Astrocyte of the spinal cord (primary cell): ENCODE data around the gene HBS1L.

Source experiments
- DNase-seq: peaks from one replicate; pipeline ENCODE4 v3.0.0; 2011; ENCODE audit warnings: low read depth, low spot score
- H3K4me3 ChIP-seq: 2 replicates; pipeline ENCODE4 v1.5.1; 2011; ENCODE audit warnings: low read depth, mild to moderate bottlenecking, low read length, moderate library complexity
- in situ Hi-C: cut with HindIII; loops from 2 replicates; pipeline ENCODE4 v1.10.0; 2017; ENCODE audit warnings: low sequenced_read_pairs
- TF ChIP-seq, protein P1 (sequence below): IDR thresholded peaks from 2 replicates; pipeline ENCODE4 v1.5.1; 2012; ENCODE audit warnings: low read depth, mild to moderate bottlenecking, low read length, inconsistent platforms

HBS1L gene

DNA sequence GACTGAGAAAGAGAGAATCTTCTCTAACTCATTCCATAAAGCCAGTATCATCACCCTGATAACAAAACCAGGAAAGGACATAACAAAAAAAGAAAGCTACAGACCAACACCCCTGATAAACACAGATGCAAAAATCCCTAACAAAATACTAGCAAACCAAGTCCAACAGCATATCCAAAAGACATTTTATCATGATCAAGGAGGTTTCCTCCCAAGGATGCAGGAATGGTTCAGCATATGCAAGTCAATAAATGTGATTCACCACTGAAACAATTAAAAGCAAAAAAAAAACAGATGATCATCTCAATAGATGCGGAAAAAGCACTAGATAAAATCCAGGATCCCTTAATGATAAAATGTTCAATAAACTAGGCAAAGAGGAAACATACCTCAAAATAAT lies 80.3 kb downstream of the HBS1L start:
- in situ Hi-C loops = no loop called here
- no peak for DNase-seq

GRCh38 chr6:134967711-134968110 lies 86.9 kb downstream of the HBS1L start:
- no peak for DNase-seq
- TF ChIP-seq, protein P1, sequence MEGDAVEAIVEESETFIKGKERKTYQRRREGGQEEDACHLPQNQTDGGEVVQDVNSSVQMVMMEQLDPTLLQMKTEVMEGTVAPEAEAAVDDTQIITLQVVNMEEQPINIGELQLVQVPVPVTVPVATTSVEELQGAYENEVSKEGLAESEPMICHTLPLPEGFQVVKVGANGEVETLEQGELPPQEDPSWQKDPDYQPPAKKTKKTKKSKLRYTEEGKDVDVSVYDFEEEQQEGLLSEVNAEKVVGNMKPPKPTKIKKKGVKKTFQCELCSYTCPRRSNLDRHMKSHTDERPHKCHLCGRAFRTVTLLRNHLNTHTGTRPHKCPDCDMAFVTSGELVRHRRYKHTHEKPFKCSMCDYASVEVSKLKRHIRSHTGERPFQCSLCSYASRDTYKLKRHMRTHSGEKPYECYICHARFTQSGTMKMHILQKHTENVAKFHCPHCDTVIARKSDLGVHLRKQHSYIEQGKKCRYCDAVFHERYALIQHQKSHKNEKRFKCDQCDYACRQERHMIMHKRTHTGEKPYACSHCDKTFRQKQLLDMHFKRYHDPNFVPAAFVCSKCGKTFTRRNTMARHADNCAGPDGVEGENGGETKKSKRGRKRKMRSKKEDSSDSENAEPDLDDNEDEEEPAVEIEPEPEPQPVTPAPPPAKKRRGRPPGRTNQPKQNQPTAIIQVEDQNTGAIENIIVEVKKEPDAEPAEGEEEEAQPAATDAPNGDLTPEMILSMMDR = no peak
- no peak overlapping the region for H3K4me3 ChIP-seq
- in situ Hi-C loops = no loop called here

More for the DNA sequence above, 80.3 kb downstream of the HBS1L start:
- TF ChIP-seq, protein P1 = no peak
- H3K4me3 ChIP-seq = no peak overlapping the region

DNA sequence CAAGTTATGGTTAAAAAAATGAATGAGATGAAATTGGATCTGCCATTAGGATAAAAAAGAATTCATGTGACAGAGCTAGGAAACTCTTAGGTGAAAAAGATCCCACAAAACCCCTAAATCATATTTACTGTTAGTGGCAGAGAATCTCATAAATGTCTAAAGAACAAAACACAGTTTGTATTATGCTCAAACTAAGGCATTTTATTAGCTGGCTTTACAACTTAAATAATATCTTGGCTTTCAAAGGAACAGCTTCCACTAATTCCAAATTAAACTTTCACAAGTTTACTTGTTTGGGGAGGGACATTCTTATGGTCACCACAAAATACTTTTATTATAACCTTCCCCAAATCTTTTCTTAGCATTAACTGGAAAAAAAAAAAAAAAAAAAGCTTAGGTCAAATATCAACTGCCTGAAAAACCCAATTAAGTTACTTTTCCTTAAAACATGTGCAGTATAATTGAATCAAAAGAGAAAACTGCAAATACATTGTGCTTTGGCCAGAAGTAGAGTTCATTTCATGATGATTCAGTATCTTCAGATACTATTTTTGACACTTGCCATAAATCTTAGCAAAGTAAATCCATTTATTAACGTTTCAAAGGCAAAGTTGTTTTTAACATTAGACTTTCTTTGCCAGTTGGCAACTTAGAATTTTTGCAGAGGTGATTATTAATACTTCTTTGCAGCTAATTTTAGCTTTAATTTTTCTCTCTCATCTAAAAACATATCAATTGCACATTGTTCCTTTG lies 90.0 kb downstream of the HBS1L start:
- TF ChIP-seq, protein P1 = no peak
- in situ Hi-C loops = no loop called here
- H3K4me3 ChIP-seq = no peak overlapping the region
- no peak for DNase-seq

GRCh38 chr6:134962421-134962820 lies 92.2 kb downstream of the HBS1L start:
- no peak overlapping the region for H3K4me3 ChIP-seq
- in situ Hi-C loops = no loop called here
- TF ChIP-seq, protein P1 = no peak
- DNase-seq = no peak

GRCh38 chr6:134961366-134961765 lies 93.3 kb downstream of the HBS1L start:
- DNase-seq = no peak
- no peak overlapping the region for H3K4me3 ChIP-seq
- TF ChIP-seq, protein P1 = no peak
- in situ Hi-C loops = no loop called here

GRCh38 chr6:134959603-134960002 lies 95.0 kb downstream of the HBS1L start:
- DNase-seq = no peak
- TF ChIP-seq, protein P1 = no peak
- in situ Hi-C loops = no loop called here
- H3K4me3 ChIP-seq = no peak overlapping the region
